Activated T-cell treated with anti-CD3 and anti-CD28 coated beads for 1 hour (primary cell): Measurements from ENCODE around the gene LTB4R2.
"Not testable (repeated sequence)": the region's sequence is repeated elsewhere in the genome, so short reads cannot be mapped to it uniquely, and the experiment has no call there.

Experiments used
- DNase-seq: peaks from one replicate; pipeline ENCODE4 v3.0.0-alpha.2; 2020; ENCODE audit warnings: low read depth

Gene LTB4R2

DNA sequence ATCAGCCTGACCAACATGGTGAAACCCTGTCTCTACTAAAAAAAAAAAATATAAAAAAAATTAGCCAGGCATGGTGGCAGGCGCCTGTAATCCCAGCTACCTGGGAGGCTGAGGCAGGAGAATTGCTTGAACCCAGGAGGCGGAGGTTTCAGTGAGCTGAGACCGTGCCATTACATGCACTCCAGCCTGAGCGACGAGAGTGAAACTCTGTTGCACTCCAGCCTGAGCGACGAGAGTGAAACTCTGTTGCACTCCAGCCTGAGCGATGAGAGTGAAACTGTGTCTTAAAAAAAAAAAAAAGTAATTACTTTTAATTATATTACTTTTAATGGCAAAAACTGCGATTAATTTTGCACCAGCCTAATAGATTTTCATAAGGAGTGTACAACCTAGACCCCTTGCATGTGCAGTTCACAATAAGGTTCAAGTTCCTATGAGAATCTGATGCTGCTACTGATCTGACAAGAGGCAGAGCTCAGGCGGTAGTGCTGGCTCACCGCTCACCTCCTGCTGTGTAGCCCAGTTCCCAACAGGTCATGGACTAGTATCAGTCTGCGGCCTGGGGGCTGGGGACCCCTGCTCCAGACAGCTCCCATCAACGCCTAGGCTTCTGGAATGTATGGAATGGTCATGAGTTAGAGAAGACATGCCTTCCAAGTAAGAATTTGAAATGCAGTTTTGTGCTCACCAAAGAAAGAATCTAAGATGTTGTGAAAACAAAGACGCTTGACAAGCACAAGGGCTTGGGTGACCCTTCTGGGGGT is 11.5 kb downstream of the LTB4R2 start:
- DNase-seq = no peak

DNA sequence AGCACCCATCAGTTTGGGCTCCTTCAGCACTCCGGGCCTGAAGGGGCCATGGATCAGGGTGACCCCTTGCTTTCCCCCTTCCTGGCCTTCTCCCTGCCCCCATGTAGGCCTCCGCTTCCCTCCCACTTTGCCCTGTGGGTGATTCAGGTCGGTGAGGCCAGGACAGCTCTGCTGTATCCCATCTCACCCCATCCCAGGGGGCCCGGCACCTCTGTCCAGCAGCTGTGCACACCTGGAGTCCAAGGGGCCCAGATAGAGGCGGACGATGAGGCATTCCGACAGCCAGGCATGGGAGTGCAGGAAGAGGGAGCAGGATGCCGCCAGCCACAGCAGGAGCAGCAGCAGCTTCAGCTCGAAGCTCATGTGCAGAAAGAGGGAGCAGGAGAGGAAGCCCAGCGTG is 12.7 kb downstream of the LTB4R2 start:
- DNase-seq = no peak

DNA sequence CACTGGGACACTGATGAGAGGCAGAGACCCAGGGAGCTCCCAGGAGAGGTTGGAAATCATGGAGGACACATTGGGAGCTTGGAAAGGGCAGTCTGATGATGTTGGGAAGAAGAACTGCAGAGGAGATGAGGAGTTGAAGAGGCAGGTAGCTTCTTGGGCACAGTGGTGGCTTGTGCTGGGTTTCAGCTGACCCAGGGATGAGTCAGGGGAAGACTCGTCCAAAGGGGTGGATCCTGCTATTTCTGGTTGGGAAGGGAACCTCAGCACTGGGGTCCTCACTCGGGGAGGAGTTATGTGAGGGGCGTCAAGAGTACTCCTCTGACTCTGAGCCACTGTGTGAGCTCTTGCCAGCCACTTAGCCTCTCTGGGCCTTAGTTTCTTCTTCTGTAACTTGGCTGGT is 13.4 kb downstream of the LTB4R2 start:
- DNase-seq = no peak

DNA sequence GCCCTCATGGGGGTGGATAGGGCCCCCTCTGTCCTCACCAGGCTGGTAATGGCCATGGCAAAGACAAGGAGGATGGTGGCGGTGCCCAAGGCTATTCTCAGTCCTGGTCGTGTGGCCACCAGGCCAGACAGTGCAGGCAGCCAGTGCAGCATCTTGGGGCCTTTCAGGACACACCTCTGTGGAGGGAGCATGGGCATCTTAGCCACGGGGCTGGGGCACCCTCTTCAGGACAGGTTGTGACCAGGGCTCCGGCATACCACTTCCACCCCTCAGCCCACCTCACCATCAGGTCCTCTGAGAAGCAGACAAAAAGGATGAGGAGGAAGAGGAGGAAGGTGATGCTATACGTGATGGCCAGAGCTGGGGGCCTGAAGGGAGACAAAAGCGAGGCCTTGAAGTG is 14.1 kb downstream of the LTB4R2 start:
- no peak for DNase-seq

DNA sequence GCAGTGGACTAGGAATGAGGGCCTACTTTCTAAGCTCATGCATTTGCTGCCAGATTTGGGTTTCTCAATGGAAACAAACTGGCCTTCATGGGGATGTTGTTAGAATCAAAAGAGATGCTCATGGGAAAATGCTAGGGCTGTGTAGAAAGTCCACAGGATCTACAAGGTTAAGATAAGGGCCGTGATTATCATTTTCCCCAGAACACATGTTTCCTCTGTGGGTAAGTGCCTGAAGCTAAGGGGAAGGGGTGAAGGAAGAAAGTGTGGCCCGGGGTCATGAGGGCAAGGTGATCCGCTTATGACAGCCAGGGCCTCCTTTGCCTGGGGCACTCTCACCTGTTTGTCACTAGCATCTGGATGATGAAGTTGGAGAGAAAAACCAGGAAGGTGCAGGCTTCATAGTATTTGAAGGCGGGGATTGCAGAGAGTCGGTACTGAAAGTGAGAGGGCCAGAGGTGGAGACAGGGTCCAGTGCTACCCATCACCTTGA is 15.1 kb downstream of the LTB4R2 start:
- no peak for DNase-seq

DNA sequence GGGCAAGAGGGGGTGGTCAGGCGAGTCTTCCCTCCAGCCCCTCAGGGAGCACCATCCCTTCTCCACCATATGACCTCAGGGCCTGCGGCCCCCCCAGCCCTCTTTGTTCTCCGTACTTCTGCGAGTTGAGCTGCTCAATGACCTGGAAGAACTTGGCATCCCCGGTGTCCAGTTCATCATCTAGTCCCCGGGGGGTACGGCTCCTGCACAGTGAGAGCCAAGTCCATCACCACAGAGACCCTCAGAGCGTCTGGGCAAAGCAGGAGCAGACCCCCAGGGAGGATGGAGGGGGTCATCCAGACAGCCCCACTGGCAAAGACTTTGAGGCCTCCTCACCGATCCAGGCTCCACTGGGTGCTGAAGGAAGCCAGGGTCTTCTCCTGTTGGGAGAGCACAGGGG is 16.0 kb downstream of the LTB4R2 start:
- DNase-seq = no peak

DNA sequence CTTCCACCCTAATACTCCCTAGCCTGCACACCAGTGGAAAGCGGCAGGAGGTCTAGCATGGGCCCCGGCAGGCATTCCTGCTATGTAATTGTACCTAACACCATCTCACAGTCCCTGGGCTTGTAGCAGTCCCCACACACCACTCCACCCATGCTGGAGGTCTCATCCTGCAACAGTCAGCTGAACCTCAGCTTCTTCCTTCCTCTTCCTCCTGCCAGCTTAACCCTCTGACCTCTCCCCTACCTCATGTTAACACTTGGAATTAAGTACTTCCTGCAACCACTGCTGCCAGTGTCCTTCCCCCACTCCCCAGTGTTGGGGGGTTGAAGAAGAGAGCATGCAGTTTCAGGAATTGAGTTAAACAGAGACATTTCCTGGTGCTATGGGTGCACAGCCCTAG is 17.4 kb downstream of the LTB4R2 start:
- DNase-seq = no peak

DNA sequence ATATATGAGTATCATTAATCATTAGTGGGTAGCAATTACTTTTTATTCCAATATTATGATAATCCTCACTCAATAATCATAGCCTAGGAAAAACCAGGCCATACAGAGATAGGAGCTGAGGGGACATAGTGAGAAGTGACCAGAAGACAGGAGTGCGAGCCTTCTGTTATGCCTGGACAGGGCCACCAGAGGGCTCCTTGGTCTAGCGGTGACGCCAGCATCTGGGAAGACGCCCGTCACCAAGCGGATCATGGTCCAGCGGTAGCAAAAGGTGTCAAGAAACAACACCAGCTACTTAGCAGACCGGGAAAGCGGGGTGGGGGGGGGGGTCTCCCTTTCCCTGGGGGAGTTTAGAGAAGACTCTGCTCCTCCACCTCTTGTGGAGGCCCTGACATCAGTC is 18.0 kb downstream of the LTB4R2 start:
- DNase-seq = not testable (repeated sequence)

DNA sequence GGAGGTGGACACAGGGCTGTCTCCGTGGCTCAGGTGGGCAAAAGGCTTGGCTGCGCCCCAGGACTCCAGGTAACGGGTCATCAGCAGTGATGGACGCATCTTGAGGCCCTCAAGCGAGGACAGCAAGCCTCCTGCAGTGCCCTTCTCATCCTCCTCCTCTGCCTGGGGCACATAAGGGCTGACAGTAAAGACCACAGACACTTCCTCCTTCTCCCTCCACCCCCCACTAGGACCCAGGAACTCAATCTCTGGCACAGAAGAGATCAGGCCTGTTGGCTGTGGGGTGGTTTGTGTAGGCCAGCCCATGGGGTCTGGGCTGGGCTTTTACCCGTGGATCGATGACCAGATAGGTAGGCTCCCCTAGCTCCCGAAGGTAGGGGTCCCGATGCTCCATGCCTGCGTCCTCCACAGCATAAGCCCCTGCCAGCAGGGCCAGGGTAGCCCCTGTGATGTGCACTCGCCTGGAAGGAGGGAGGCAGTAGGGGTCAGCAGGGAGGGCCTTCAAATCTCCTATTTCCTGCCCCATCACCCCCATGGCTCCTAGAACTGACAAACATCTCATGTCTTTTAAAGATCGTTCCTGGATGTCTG is 19.2 kb downstream of the LTB4R2 start:
- no peak for DNase-seq

DNA sequence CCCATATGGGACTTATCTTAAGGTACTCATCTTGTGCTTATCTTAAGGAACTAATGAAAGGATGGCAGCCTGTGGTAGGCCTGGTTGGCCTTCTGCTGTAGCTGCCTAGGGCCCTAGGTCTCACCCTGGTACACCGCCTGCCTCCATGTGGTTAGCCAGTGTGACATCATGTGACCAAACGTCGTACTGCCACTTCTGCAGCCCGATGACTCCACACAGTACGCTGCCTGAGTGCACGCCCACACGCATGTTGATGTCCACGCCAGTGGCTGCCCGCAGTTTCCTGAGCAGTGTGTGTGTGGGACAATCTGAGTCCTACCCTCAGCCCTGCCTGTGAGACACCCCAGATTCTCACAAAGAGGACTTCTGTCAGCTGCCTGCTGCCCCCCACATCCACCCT is 19.8 kb downstream of the LTB4R2 start:
- peak; percentile 30 for DNase-seq

DNA sequence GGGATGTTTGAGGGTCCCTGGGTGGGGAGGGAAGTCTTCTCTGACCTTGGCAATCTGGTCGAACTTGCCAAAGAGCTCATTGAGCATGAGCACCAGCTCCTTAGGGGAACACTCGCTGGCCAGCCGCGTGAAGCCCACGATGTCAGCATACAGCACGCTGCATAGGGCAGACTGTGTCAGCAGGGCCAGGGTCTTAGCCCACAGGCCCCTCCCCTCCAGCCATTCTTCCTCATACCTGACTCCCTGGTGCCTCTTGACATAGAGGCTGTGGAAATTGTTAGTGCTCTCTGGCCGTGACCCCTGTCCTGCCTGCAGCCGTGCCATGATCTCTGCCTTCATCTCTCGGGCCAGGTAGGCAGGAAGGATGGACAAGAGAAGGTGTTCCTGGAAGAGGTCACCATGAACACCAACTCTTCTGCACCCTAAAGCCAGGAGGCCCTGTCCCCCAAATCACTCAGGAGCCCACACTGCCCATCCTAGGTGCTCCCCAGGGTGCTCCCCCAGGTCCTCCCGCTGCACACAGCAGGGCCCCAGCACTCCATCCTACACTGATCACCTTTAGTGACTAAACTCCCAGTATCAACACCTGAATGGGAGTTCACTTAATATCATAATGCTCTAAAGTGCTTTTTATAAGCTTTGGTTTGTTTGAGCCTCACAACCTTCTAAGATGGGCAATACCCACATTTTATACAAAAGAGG is 21.2 kb downstream of the LTB4R2 start:
- no peak for DNase-seq

DNA sequence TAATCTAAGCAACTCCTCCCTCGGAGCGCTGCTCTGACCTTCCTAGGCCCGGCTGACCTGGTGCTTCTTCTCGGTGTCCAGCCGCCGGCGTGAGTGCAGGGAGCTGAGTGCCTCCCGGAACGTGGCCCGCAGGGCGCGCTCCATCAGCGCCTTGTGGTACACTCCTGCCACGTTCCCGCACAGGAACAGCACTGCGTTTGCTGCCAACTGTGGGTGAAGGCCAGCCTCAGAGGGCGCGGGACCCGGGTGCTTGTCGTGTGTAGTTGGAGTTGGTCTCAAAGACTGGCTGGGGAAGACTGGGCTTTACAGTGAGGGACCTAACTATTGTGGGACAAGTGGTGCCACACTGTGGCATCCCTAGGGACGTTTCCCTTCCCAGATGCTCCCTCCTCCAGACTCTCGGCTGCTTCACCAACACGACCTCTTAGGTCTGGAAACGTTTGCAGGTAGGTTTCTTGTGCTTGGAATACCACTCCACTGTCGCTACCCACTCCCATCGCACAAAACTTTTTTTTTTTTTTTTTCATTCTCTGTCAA is 21.9 kb downstream of the LTB4R2 start:
- DNase-seq = no peak

DNA sequence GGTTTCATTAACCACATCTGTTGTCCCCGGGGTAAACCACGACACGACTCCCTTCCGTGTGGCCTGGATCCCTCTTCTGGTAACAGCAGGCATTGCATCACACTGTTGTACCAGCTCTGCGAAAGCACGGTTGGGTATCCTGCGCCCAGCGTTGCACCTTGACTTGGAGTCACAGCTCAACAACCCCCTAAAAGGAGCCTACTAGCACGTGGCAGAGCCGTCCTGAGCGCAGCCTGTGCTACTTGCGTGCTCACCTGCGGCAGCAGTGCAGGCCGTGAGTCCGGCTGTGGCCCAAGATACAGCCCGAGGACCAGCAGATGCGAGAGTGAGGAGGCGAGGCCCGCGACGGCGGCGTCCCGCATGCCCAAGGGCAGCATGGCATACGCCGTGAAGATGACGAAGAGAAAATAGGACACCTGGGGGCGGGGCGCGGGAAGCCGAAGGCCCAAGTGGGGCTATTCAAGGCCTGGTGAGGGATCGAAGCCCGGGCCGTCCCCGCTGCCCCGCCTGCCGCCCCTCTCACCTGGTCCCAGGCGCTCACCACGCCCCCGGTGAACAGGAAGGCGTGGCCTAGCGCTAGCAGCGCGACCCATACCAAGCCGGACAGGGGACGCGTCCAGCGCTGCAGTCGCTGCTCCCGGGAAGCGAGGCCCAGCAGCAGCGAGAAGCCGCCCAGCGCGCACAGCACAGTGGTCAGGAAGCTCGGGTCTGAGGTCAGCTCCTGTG is 22.5 kb downstream of the LTB4R2 start:
- DNase-seq = peak; percentile 74

DNA sequence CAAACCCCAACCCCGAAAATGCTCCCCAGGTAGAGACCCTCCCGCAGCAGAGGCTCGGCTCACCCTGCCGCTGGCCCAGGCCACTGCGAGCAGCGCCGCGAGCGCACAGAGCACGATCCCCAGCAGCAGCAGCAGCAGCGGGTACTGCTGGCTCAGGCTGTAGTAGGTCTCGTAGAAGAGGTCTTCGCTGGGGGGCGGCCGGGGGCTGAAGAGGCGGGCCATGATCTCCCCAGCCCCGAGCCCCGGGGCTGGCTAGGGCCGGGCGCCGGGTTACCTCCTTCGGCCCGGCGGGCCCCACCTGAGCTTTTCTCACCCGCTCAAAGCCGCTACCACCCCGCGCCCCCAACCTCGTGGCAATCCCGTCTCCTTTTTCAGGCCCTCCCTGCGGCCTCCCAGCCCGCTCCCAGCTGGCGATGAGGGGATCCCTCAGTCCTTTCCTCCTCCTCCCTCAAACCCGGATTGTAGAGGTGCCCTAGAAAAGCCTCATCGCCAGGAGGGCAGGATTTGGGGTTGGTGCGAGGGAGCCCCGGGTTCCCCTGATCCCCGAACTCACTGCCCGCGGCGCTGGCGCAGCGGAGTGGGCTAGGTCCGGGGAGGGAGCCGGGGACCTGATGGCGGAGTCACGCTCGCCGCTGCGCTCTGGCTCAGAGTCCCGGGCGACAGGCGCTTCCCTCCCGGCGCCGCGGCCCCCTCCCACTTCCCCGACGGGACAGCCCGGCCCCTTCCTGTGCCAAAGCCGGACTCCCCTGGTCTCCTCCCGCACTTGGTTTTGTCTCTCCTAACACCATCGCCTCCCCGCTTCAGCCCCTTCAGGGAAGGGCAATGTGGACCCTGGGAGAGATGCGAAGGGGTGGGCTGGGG is 24.7 kb downstream of the LTB4R2 start, which contains the start of gene ADCY4:
Gene ADCY4, minus strand, starts transcription at position 641 of the 861 bp plus-strand sequence. Its CDS starts 419 bp downstream, at position 222.
- no peak for DNase-seq

DNA sequence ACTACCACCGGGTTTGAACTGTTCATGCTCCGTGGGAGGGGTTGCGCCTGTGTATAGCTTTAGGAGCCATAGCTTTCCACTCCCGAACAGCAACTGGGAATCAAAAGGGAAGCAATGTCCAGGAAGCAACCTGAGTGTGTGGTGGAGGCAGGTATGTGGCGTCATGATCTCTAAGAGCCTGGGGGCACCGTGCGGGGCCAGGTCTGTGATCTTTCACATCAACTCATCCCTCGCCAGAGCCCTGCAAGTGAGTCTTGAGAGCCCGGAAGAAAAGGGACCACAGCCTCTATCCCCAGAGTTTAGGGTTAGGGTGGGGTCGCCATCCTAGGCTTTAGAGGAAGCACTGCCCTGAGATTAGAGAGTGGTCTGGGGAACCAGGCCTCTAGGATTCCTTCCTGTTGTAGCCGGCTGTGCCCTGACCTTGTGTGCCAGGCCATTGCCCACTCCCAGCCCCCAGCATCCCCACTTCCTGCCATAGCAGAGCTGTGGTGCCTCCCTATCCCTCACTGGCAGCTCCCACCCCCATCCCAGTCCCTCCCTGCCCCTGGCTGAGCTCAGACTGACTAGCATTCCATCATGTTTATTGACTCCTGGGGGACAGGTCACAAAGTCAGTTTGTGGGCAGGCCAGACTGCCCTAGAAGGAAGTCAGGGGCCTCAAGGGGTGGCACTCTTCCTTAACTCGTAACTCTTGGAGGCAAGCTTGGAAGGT is 25.7 kb downstream of the LTB4R2 start:
- no peak for DNase-seq

DNA sequence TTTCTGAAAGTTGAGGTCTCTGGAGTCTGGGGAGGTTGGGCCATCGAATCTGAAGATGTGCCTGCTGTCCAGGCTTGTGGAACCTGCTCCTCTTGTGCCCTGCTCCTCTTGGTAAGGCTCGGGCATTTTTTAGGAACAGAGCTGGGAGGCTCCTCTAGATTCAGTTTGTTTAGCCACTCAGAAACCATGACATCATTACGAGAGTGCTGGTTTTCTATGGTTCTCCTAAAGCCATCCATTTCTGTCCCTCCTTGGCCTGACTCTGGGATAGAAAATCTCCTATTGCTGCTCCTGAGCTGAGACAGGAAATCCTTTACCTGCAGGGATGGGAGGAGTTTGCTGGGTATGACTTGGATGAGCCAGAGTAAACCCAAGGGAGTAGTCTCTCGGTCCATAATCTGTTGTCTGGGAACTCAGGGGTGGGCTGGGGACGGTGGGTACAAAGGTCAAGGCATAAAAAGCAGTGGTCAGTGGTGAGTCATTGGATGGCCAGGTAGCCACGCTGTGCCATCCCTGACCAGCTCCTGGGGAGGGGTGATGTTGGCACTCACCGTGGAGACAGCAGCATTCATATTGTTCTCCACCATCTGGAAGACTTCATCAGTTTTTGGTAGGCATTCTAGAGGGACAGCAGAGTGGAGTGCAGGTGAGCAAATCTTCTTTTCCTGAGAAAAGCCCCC is 27.3 kb downstream of the LTB4R2 start:
- DNase-seq = no peak

DNA sequence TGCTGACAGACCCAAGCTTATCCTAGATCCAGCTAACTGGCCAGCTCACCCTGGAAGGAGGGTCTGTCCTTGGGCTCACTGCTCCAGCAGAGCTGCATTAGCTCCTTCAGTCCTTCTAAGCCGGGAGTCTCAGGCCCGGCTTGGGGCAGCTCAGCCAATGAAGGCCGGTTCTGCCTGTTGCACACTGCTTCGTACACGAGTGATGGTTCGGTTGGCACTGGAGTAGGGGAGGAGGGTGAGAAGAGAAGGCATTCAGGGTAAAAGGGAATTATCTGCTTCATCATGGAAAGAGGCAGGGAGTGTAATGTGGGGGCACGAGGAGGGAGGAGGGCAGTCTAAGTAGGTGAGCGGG is 27.9 kb downstream of the LTB4R2 start:
- DNase-seq = no peak

DNA sequence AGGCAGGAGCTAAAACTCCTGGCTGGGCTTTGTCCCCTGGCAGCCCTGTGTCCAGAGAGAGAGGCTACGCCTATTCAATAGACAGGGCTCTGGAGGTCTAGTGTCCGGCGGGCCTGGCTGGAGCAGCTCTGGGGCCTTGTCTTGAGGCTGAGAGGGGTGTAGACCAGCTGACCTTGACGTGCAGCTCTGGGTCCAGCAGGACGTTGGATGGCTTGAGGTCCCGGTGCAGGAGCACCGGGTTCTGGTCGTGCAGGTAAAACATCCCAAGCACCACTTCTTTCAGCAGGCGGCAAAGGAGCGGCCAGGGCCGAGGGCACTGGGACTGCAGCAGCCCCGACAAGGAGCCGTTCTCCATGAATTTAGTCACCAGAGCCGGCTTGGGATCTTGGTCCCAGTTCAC is 28.9 kb downstream of the LTB4R2 start:
- no peak for DNase-seq

DNA sequence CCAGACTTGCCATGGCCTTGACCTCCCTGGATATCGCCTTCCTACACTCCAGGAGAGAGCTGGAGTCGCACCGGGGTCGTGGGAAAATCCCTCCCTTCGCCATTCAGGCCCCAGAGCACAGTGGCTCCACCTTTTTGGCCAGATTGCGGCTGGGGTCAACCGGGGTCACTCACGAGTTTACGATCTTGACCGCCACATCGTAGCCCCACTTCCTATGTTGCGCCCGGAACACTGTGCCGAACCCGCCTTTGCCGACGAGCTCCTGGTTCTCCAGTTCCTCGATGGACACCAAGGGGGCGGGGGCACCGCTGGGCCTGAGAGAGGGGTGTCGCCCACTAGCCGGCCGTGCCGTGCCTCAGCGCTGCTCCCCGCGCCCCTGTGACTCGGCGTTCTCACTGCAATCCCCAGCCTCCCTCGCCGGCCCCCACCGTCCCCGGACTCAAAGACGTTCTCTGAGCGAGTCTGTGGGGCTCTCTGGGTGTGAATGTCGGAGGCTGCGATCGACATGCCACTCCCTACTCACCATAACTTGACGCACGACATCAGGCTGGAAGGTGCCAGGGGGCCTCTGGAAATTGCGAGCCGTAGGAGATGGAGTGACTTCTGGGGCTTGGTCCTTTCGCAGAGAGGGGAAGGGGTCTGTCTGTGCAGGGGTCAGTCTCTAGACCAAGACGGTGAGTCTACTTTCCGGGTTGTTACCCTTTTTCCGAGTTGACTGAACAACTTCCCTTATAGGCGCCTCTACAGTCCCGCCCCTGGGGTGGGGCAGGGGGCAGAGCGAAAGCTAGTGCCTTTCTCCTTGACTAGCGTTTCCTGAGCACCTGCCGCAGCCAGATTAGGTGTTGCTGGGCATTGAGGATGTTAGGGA is 29.6 kb downstream of the LTB4R2 start, which contains the start of gene RIPK3:
Gene RIPK3, minus strand, starts transcription at position 708 of the 868 bp plus-strand sequence. Its CDS starts 165 bp downstream, at position 543.
- DNase-seq = peak; percentile 68
